ENCODE data around the gene COL6A3. TPM values are rescaled to one million over a fixed set of nuclear protein-coding genes. Genes with fewer than 3 reads are reported as not detected.
A peak's percentile ranks its signal among the peaks of the same experiment; 100 is the strongest.

COL6A3 gene
- total and polyA plus RNA-seq, 3 experiments from 2014 or later = 0.56 to 9.5 (median 7.0) TPM

DNA sequence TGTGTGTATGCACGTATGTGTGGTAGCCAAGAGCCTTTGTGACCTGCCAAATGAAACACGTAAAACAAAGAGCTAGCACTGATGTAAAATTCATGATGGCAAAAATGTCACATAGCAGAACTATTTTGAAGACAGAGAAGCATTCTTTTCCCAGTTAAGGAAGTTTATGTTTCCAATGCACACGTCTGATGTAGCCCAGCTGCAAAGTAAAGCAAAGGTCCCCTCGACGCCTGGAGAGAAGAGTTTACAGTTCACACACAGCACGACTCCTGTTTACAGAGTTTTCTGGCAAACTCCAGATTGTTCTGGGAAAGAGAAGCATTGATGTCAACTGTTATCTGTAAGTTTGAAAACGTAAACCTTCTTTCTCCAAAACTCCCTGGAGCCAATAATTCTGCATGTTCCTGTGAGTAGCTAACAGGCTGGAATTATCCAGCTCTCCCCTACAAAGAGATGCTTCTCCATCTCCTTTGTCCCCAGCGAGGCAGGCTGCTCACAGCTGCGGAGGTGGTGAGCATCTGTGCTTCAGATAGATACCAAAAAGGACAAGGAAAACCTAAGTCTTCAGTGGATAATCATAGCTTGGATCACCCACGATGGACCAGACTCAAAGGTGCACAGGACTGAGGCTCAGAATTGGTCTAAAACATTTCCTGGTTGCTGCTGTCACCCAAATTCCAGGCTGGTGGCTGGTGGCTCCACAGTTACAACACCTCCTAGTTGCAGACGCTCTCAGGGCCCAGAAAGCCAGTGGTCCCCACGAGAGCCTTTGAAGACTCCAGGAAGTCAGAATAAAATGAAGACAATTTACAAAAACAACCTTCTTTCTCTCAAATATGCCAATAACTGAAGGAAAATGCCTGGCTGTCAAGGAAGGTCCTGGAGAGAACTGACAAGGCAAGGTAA lies 87.4 kb downstream of the COL6A3 start:
- H3K27me3 ChIP-seq (ENCODE audit: insufficient read depth, low read length, poor library complexity, severe bottlenecking) = no peaks in the 10 kb centered on the region
- no peaks in the 10 kb centered on the region for H3K27me3 Mint-ChIP-seq
- H3K4me3 Mint-ChIP-seq = no peak overlapping the region
- H3K36me3 ChIP-seq (ENCODE audit: insufficient read depth, low read length) = no peaks in the 10 kb centered on the region
- H3K27ac Mint-ChIP-seq = no peak overlapping the region
- ChIA-PET POLR2A (no interaction called here), CTCF (no interaction called here)
- no peaks in the 10 kb centered on the region for H3K36me3 Mint-ChIP-seq
- no peaks in the 10 kb centered on the region for H3K4me1 ChIP-seq (ENCODE audit: insufficient read depth, low read length)
- no peaks in the 10 kb centered on the region for H3K9me3 ChIP-seq (ENCODE audit: low read length)
- no peak overlapping the region for H3K4me3 ChIP-seq (ENCODE audit: low read length)
- H3K9me3 Mint-ChIP-seq = no peaks in the 10 kb centered on the region
- H3K4me1 Mint-ChIP-seq = no peaks in the 10 kb centered on the region
- H3K27ac ChIP-seq (ENCODE audit: low read depth, low read length) = no peak overlapping the region
- DNase-seq = no peak

GRCh38 chr2:237324837-237325236 lies 89.1 kb downstream of the COL6A3 start:
- ChIA-PET CTCF (no interaction called here), POLR2A (no interaction called here)
- Mint-ChIP-seq H3K9me3 (peaks cover 0 to 2% (median 0%) of the 10 kb centered on the region in 5 donors), H3K36me3 (no peaks in the 10 kb centered on the region), H3K4me1 (no peaks in the 10 kb centered on the region), H3K27me3 (peaks cover 2 to 7% of the 10 kb centered on the region in 2 donors), H3K27ac (no peak overlapping the region), H3K4me3 (no peak overlapping the region)
- Histone ChIP-seq H3K36me3 (ENCODE audit: insufficient read depth, low read length) (no peaks in the 10 kb centered on the region), H3K4me3 (ENCODE audit: low read length) (no peak overlapping the region), H3K9me3 (ENCODE audit: low read length) (no peaks in the 10 kb centered on the region), H3K4me1 (ENCODE audit: insufficient read depth, low read length) (no peaks in the 10 kb centered on the region), H3K27me3 (ENCODE audit: insufficient read depth, low read length, poor library complexity, severe bottlenecking) (no peaks in the 10 kb centered on the region), H3K27ac (ENCODE audit: low read depth, low read length) (no peak overlapping the region)
- no peak for DNase-seq

- H3K4me1 Mint-ChIP-seq = no peaks in the 10 kb centered on the region
- H3K9me3 Mint-ChIP-seq = peaks cover 0 to 2% (median 0%) of the 10 kb centered on the region in 5 donors
- no peaks in the 10 kb centered on the region for H3K36me3 Mint-ChIP-seq
- no peak for DNase-seq
- ChIA-PET CTCF (no interaction called here), POLR2A (no interaction called here)
- Histone ChIP-seq H3K9me3 (ENCODE audit: low read length) (no peaks in the 10 kb centered on the region), H3K36me3 (ENCODE audit: insufficient read depth, low read length) (no peaks in the 10 kb centered on the region), H3K4me1 (ENCODE audit: insufficient read depth, low read length) (no peaks in the 10 kb centered on the region), H3K27ac (ENCODE audit: low read depth, low read length) (no peak overlapping the region), H3K27me3 (ENCODE audit: insufficient read depth, low read length, poor library complexity, severe bottlenecking) (no peaks in the 10 kb centered on the region), H3K4me3 (ENCODE audit: low read length) (no peak overlapping the region)
- peaks cover 2 to 10% of the 10 kb centered on the region in 2 donors for H3K27me3 Mint-ChIP-seq
- no peak overlapping the region for H3K4me3 Mint-ChIP-seq
- no peak overlapping the region for H3K27ac Mint-ChIP-seq
Measured at GRCh38 chr2:237324405-237324831, 89.5 kb downstream of the COL6A3 start.

DNA sequence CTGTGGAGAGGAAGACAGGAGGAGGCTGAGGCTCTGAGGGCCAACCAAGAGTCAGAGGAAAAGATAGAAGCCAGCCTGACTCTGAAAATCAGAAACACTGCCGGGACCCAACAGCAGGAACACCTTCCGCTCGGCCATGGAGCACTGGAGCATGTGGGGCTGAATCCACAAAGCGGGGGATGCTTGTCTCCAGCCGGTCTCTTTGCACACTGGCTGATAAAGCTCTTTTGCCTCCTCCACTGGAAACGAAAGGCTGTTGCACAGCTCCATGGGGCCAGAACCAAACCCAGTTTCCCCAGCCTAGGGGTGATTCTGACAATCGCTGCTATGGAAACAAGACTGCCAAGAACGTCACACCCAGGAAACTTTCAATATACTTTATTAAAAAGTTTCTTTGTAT lies 90.3 kb downstream of the COL6A3 start:
- Histone ChIP-seq H3K27ac (ENCODE audit: low read depth, low read length) (no peak overlapping the region), H3K27me3 (ENCODE audit: insufficient read depth, low read length, poor library complexity, severe bottlenecking) (no peaks in the 10 kb centered on the region), H3K4me1 (ENCODE audit: insufficient read depth, low read length) (no peaks in the 10 kb centered on the region), H3K9me3 (ENCODE audit: low read length) (no peaks in the 10 kb centered on the region), H3K4me3 (ENCODE audit: low read length) (no peak overlapping the region), H3K36me3 (ENCODE audit: insufficient read depth, low read length) (no peaks in the 10 kb centered on the region)
- Mint-ChIP-seq H3K27me3 (peaks cover 2 to 14% of the 10 kb centered on the region in 2 donors), H3K9me3 (peaks cover 0 to 2% (median 0%) of the 10 kb centered on the region in 5 donors), H3K36me3 (peaks cover 0 to 2% (median 0%) of the 10 kb centered on the region in 3 donors), H3K27ac (no peak overlapping the region), H3K4me3 (no peak overlapping the region), H3K4me1 (no peaks in the 10 kb centered on the region)
- DNase-seq = no peak
- CTCF ChIA-PET = no interaction called here
- POLR2A ChIA-PET = no interaction called here

DNA sequence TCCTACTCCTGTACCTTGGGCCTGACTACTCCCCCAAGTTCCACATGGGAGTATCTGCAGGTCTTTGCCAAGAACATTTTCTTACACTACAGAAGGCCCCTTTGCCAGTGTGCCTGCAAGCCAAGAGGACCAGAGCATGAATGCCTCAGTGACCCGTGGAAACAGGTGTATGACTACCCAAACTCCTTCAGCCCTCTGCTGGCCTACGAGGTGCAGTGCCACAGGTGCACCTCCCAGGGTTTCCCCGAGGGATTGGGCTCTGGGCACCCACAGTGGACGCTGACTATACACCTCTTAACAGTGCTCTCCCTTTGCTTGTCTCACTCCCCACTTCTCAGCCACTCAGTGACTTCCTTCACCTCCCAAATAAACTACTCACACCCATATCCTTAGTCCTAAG lies 91.4 kb downstream of the COL6A3 start:
- H3K27me3 ChIP-seq (ENCODE audit: insufficient read depth, low read length, poor library complexity, severe bottlenecking) = no peaks in the 10 kb centered on the region
- no peaks in the 10 kb centered on the region for H3K4me1 ChIP-seq (ENCODE audit: insufficient read depth, low read length)
- POLR2A ChIA-PET = no interaction called here
- Mint-ChIP-seq H3K27me3 (peaks cover 2 to 16% of the 10 kb centered on the region in 2 donors), H3K4me1 (no peaks in the 10 kb centered on the region), H3K4me3 (no peak overlapping the region), H3K27ac (no peak overlapping the region), H3K9me3 (peaks cover 0 to 2% (median 0%) of the 10 kb centered on the region in 5 donors), H3K36me3 (peaks cover 0 to 2% (median 0%) of the 10 kb centered on the region in 3 donors)
- DNase-seq = no peak
- no peaks in the 10 kb centered on the region for H3K9me3 ChIP-seq (ENCODE audit: low read length)
- H3K36me3 ChIP-seq (ENCODE audit: insufficient read depth, low read length) = no peaks in the 10 kb centered on the region
- no peak overlapping the region for H3K4me3 ChIP-seq (ENCODE audit: low read length)
- CTCF ChIA-PET = no interaction called here
- no peak overlapping the region for H3K27ac ChIP-seq (ENCODE audit: low read depth, low read length)

- no peaks in the 10 kb centered on the region for H3K27me3 ChIP-seq (ENCODE audit: insufficient read depth, low read length, poor library complexity, severe bottlenecking)
- no peaks in the 10 kb centered on the region for H3K9me3 ChIP-seq (ENCODE audit: low read length)
- Mint-ChIP-seq H3K4me1 (no peaks in the 10 kb centered on the region), H3K27me3 (peaks cover 2 to 24% of the 10 kb centered on the region in 2 donors), H3K27ac (no peak overlapping the region), H3K36me3 (peaks cover 0 to 2% (median 0%) of the 10 kb centered on the region in 3 donors), H3K4me3 (no peak overlapping the region), H3K9me3 (peaks cover 0 to 2% (median 0%) of the 10 kb centered on the region in 5 donors)
- CTCF ChIA-PET = no interaction called here
- H3K4me1 ChIP-seq (ENCODE audit: insufficient read depth, low read length) = no peaks in the 10 kb centered on the region
- H3K36me3 ChIP-seq (ENCODE audit: insufficient read depth, low read length) = no peaks in the 10 kb centered on the region
- no peak overlapping the region for H3K27ac ChIP-seq (ENCODE audit: low read depth, low read length)
- POLR2A ChIA-PET = no interaction called here
- no peak overlapping the region for H3K4me3 ChIP-seq (ENCODE audit: low read length)
- DNase-seq = no peak
Measured at GRCh38 chr2:237321746-237322145, 92.2 kb downstream of the COL6A3 start.

DNA sequence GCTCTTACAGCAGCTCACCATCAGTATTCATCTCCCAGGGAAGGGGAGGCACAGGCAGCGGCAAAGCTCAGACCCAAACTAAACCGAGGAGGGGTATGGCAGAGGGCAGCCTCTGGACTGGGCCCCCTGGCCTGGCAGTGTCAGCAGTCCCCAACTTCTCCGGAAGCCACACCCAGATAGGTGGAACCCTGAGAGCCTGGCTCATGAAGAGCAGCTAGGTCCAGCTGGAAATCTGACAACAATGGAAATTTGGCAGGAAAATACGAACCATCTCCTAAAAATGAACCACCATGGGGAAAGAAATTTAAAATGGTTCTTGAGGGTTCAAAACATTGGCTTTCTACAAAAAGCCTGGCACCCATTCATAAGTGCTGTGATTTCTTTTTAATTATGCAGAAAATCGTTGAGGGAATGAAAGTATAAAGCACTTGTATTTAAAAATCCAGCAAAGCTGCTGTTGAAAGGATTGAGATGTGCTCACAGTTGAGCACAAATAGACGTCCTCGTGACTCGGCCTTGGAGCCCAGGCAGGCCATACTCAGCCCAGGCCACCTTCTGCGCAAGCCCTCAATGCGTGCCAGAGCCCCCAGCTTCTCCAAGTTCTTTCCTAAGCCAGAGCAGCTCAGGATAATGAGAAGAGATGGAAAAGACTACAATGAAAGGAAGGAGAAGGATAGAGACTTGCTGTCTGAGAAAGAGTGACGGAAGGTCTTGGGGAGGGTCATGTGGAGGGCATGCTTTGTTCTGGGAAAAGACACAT lies 93.0 kb downstream of the COL6A3 start:
- Histone ChIP-seq H3K4me3 (ENCODE audit: low read length) (no peak overlapping the region), H3K27ac (ENCODE audit: low read depth, low read length) (no peak overlapping the region), H3K4me1 (ENCODE audit: insufficient read depth, low read length) (no peaks in the 10 kb centered on the region), H3K36me3 (ENCODE audit: insufficient read depth, low read length) (no peaks in the 10 kb centered on the region), H3K9me3 (ENCODE audit: low read length) (no peaks in the 10 kb centered on the region), H3K27me3 (ENCODE audit: insufficient read depth, low read length, poor library complexity, severe bottlenecking) (no peaks in the 10 kb centered on the region)
- ChIA-PET CTCF (no interaction called here), POLR2A (no interaction called here)
- peaks cover 0 to 2% (median 0%) of the 10 kb centered on the region in 5 donors for H3K9me3 Mint-ChIP-seq
- H3K27me3 Mint-ChIP-seq = peaks cover 5 to 24% of the 10 kb centered on the region in 2 donors
- peaks cover 0 to 2% (median 0%) of the 10 kb centered on the region in 3 donors for H3K36me3 Mint-ChIP-seq
- DNase-seq = no peak
- H3K4me3 Mint-ChIP-seq = no peak overlapping the region
- H3K27ac Mint-ChIP-seq = no peak overlapping the region
- no peaks in the 10 kb centered on the region for H3K4me1 Mint-ChIP-seq

DNA sequence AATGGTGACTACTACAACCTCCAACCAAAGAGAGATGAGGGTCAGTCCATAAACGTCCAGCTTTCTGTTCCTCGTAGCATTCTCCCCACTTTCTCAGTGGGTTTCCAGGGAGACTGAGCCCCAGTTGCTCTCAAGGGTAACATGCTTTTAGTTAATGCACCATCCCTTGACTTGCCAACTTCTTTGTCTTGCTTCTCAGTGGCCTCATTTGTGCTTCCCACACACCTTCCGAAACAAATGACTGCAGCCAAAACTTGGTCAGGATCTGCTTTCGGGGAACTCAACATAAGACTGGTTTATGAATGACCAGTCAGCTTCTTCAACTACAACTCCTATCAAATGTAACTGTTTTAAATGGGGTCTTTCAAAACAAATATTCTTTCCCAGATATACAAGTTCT lies 94.1 kb downstream of the COL6A3 start:
- no peaks in the 10 kb centered on the region for H3K36me3 ChIP-seq (ENCODE audit: insufficient read depth, low read length)
- Mint-ChIP-seq H3K4me3 (no peak overlapping the region), H3K36me3 (peaks cover 0 to 2% (median 0%) of the 10 kb centered on the region in 3 donors), H3K27ac (peak overlapping the region in 1 of 8 donors; percentile 1), H3K27me3 (peaks cover 6 to 24% of the 10 kb centered on the region in 2 donors), H3K4me1 (no peaks in the 10 kb centered on the region), H3K9me3 (peaks cover 0 to 2% (median 0%) of the 10 kb centered on the region in 5 donors)
- DNase-seq = no peak
- no peaks in the 10 kb centered on the region for H3K9me3 ChIP-seq (ENCODE audit: low read length)
- H3K27me3 ChIP-seq (ENCODE audit: insufficient read depth, low read length, poor library complexity, severe bottlenecking) = no peaks in the 10 kb centered on the region
- H3K27ac ChIP-seq (ENCODE audit: low read depth, low read length) = no peak overlapping the region
- no peaks in the 10 kb centered on the region for H3K4me1 ChIP-seq (ENCODE audit: insufficient read depth, low read length)
- ChIA-PET POLR2A (no interaction called here), CTCF (no interaction called here)
- H3K4me3 ChIP-seq (ENCODE audit: low read length) = no peak overlapping the region
